MM.1S (cell line): Measurements from ENCODE around the gene SMAGP.

ENCODE experiments used
- DNase-seq: peaks from one replicate; pipeline ENCODE4 v3.0.0-alpha.2; 2015
- H2AFZ ChIP-seq: fragments of 300-600 bp; sonication (generic); 2 replicates; pipeline ENCODE4 v1.6.0; 2016; ENCODE audit warnings: antibody characterized with exemption, low read length
- H3F3A ChIP-seq: fragments of 300-600 bp; sonication (generic); 2 replicates; pipeline ENCODE4 v1.6.1; 2016; ENCODE audit warnings: mild to moderate bottlenecking, antibody characterized with exemption, low read length, moderate library complexity, mixed read lengths; ENCODE audit not compliant: insufficient read depth
- H3K27ac ChIP-seq: fragments of 300-600 bp; sonication (generic); 2 replicates; pipeline ENCODE4 v1.5.1; 2016; ENCODE audit warnings: mild to moderate bottlenecking, low read length
- H3K27me3 ChIP-seq: fragments of 300-600 bp; sonication (generic); replicated peaks from 2 replicates; pipeline ENCODE4 v1.6.0; 2016; ENCODE audit warnings: low read length; ENCODE audit not compliant: insufficient read depth
- H3K36me3 ChIP-seq: fragments of 300-600 bp; sonication (generic); replicated peaks from 2 replicates; pipeline ENCODE4 v1.6.1; 2016; ENCODE audit warnings: mild to moderate bottlenecking, low read length, mixed read lengths; ENCODE audit not compliant: insufficient read depth
- H3K4me1 ChIP-seq: fragments of 300-600 bp; sonication (generic); 2 replicates; pipeline ENCODE4 v1.6.1; 2016; ENCODE audit warnings: low read length, mixed read lengths
- H3K4me2 ChIP-seq: fragments of 300-600 bp; sonication (generic); 2 replicates; pipeline ENCODE4 v1.6.0; 2016; ENCODE audit warnings: low read depth, low read length
- H3K4me3 ChIP-seq: fragments of 300-600 bp; sonication (generic); 2 replicates; pipeline ENCODE4 v1.5.1; 2016; ENCODE audit warnings: low read length, mixed read lengths
- H3K79me2 ChIP-seq: fragments of 300-600 bp; sonication (generic); 2 replicates; pipeline ENCODE4 v1.6.1; 2016; ENCODE audit warnings: mixed run types, low read length, mixed read lengths
- H3K9ac ChIP-seq: fragments of 300-600 bp; sonication (generic); 2 replicates; pipeline ENCODE4 v1.6.1; 2016; ENCODE audit warnings: low read length, mixed read lengths
- H3K9me2 ChIP-seq: fragments of 300-600 bp; sonication (generic); replicated peaks from 2 replicates; pipeline ENCODE4 v1.6.1; 2016; ENCODE audit warnings: mild to moderate bottlenecking, low read length, mixed read lengths; ENCODE audit not compliant: insufficient read depth
- H3K9me3 ChIP-seq: fragments of 300-600 bp; sonication (generic); replicated peaks from 2 replicates; pipeline ENCODE4 v1.6.1; 2016; ENCODE audit warnings: mild to moderate bottlenecking, low read length, mixed read lengths; ENCODE audit not compliant: insufficient read depth
- H4K20me1 ChIP-seq: fragments of 300-600 bp; sonication (generic); 2 replicates; pipeline ENCODE4 v1.6.1; 2016; ENCODE audit warnings: mild to moderate bottlenecking, low read length, moderate library complexity, mixed read lengths; ENCODE audit not compliant: insufficient read depth
- CTCF ChIP-seq: fragments of 300-600 bp; sonication (generic); IDR thresholded peaks from 2 replicates; pipeline ENCODE4 v1.5.1; 2016; ENCODE audit warnings: antibody characterized with exemption, low read length, mixed read lengths
- EZH2 ChIP-seq: fragments of 300-600 bp; sonication (generic); optimal IDR thresholded peaks from 2 replicates; pipeline ENCODE3; 2017; ENCODE audit warnings: low read depth, mild to moderate bottlenecking, antibody characterized with exemption, low read length, mixed read lengths
- EZH2phosphoT487 ChIP-seq: fragments of 300-600 bp; sonication (generic); IDR thresholded peaks from 2 replicates; pipeline ENCODE4 v1.6.1; 2018; ENCODE audit warnings: antibody characterized with exemption, low read length

Gene SMAGP

DNA sequence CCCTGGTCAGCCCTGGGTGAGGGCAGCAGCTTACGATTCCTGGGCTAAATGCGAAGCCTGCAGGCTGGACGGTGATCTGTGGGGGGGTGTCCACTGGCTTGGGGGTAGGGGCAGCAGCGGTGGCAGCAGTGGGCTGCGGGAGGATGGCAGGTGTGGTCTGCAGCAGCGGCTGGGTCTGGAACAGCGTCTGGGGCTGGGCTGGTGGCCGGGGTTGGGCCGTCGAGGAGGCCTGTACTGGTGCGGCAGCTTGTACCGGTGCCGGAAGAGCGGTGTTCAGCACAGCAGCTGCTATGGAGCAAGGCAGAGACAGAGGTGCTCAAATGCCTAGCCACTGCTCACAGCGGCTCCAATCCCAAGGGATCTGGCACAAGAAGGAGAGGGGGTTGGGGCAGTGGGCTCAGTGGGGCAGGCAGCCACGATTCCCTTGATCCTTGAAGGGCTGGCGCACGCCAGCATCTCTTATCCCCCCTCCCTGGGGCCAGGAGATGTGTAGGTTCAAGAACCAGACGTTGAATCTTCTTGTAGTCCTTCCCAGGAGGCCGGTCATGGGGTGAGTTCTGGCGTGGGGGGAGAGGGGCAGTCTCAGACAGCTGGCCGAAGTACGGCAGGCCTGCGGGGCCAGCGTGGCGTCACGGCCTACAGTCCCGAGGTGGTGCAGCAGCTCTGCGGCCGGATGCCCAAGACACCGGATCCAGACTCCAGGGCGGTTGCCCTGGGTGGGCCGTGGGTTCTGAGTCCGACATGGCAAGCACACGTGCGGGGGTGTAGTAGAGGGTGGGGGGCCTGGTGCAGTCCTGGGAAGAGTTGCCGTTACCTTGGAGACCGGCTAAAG is 72.3 kb downstream of the SMAGP start:
- Histone ChIP-seq H2AFZ (no peak overlapping the region), H3K9me3 (no peaks in the 10 kb centered on the region), H3F3A (no peaks in the 10 kb centered on the region), H3K27me3 (no peaks in the 10 kb centered on the region), H3K9ac (no peak overlapping the region), H3K4me2 (no peak overlapping the region), H3K79me2 (no peaks in the 10 kb centered on the region), H3K4me3 (no peak overlapping the region), H3K9me2 (no peaks in the 10 kb centered on the region), H3K4me1 (no peaks in the 10 kb centered on the region), H3K36me3 (no peaks in the 10 kb centered on the region), H3K27ac (no peak overlapping the region), H4K20me1 (no peaks in the 10 kb centered on the region)
- TF ChIP-seq EZH2phosphoT487: no peak
- TF ChIP-seq CTCF: no peak
- TF ChIP-seq EZH2: no peak
- DNase-seq: no peak

DNA sequence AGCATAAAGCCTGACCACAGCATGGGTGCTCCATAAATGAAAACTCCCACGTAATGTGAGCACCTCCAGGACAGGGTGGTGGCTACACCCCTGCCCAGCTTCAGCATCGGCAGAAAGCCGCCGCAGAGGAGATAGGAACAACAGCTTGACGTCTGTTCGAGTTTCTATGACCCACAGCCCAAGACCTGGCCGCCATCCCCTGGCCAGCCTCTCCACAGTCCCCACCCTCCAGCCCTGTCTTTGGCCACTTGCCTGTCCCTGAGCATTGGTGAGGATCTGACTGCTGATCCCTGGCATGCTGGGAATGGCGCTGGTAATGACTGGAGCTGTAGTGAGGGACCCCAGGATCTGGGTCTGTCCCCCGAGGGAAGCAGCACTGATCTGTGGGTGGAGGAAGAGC is 73.7 kb downstream of the SMAGP start:
- DNase-seq: no peak
- H3K4me2 ChIP-seq: no peak overlapping the region
- no peaks in the 10 kb centered on the region for H3K4me1 ChIP-seq
- H3K27ac ChIP-seq: no peak overlapping the region
- H3K4me3 ChIP-seq: no peak overlapping the region
- no peaks in the 10 kb centered on the region for H3K79me2 ChIP-seq
- no peak overlapping the region for H3K9ac ChIP-seq
- H3K27me3 ChIP-seq: no peaks in the 10 kb centered on the region
- H2AFZ ChIP-seq: no peak overlapping the region
- H3K36me3 ChIP-seq: no peaks in the 10 kb centered on the region
- TF ChIP-seq CTCF: no peak
- no peak for TF ChIP-seq EZH2
- no peak for TF ChIP-seq EZH2phosphoT487
- H3K9me3 ChIP-seq: no peaks in the 10 kb centered on the region
- no peaks in the 10 kb centered on the region for H3K9me2 ChIP-seq
- H4K20me1 ChIP-seq: no peaks in the 10 kb centered on the region
- no peaks in the 10 kb centered on the region for H3F3A ChIP-seq

DNA sequence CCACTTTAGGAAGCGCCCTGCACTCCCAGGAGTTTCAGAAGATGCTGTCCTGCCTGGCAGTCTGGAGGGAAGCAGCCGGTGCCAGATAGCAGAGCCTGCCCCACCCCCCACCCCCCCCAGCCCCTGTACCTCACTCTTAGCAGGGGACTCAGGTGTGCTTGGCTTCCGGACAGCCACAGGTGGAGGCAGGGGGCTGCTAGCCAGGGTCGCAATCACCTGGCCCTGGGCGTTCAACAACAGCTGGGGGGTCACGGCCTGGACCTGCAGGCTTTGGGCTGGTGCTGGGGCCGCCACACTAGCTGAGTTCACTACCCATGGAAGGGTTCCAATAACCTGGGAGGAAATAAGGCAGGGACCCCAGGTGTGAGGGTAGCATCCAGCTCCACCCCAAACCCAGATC is 74.4 kb downstream of the SMAGP start:
- H4K20me1 ChIP-seq: no peaks in the 10 kb centered on the region
- no peaks in the 10 kb centered on the region for H3K36me3 ChIP-seq
- no peaks in the 10 kb centered on the region for H3K4me1 ChIP-seq
- no peak for TF ChIP-seq CTCF
- no peak for TF ChIP-seq EZH2phosphoT487
- TF ChIP-seq EZH2: no peak
- H3K79me2 ChIP-seq: no peaks in the 10 kb centered on the region
- H3K9me3 ChIP-seq: no peaks in the 10 kb centered on the region
- no peak overlapping the region for H3K4me2 ChIP-seq
- no peak overlapping the region for H2AFZ ChIP-seq
- no peaks in the 10 kb centered on the region for H3F3A ChIP-seq
- no peak overlapping the region for H3K27ac ChIP-seq
- no peak overlapping the region for H3K9ac ChIP-seq
- DNase-seq: no peak
- no peaks in the 10 kb centered on the region for H3K27me3 ChIP-seq
- H3K4me3 ChIP-seq: no peak overlapping the region
- no peaks in the 10 kb centered on the region for H3K9me2 ChIP-seq
